Osteocyte (in vitro differentiated cells): ENCODE measurements around the gene CUL9. TPM values are rescaled to one million over a fixed set of nuclear protein-coding genes. Genes with fewer than 3 reads are reported as not detected.

Experiments used
- DNase-seq: peaks from one replicate; pipeline ENCODE4 v3.0.0; 2021; ENCODE audit warnings: mixed read lengths; ENCODE audit not compliant: unreplicated experiment; ENCODE audit errors: extremely low spot score
- H3K27ac Mint-ChIP-seq: one replicate; pipeline ENCODE4 v1.8.0; 2021; ENCODE audit warnings: mild to moderate bottlenecking, mixed read lengths; ENCODE audit not compliant: unreplicated experiment
- H3K27me3 Mint-ChIP-seq: one replicate; pipeline ENCODE4 v1.8.0; 2021; ENCODE audit warnings: mixed read lengths; ENCODE audit not compliant: unreplicated experiment
- H3K36me3 Mint-ChIP-seq: one replicate; pipeline ENCODE4 v1.8.0; 2021; ENCODE audit warnings: mixed read lengths; ENCODE audit not compliant: unreplicated experiment
- H3K4me1 Mint-ChIP-seq: one replicate; pipeline ENCODE4 v1.8.0; 2021; ENCODE audit warnings: mixed read lengths; ENCODE audit not compliant: unreplicated experiment
- H3K4me3 Mint-ChIP-seq: one replicate; pipeline ENCODE4 v1.8.0; 2021; ENCODE audit warnings: mild to moderate bottlenecking, moderate library complexity, mixed read lengths; ENCODE audit not compliant: unreplicated experiment
- H3K9me3 Mint-ChIP-seq: one replicate; pipeline ENCODE4 v1.8.0; 2021; ENCODE audit warnings: mixed read lengths; ENCODE audit not compliant: unreplicated experiment
- CTCF ChIP-seq: fragments of 200-600 bp; sonication (generic); IDR thresholded peaks from 2 replicates; pipeline ENCODE4 v1.5.0; 2021; ENCODE audit warnings: antibody characterized with exemption, mild to moderate bottlenecking, moderate library complexity
- total RNA-seq: library from RNA; stranded (reverse); gene quantifications from 2 replicates; pipeline ENCODE4 v1.2.1, GENCODE V29; 2021

Gene CUL9
- total RNA-seq, 1 donor from 2014 or later = 39.5 TPM

- TF ChIP-seq CTCF = no peak
- no peaks in the 10 kb centered on the region for H3K9me3 Mint-ChIP-seq
- H3K4me3 Mint-ChIP-seq = no peak overlapping the region
- H3K27ac Mint-ChIP-seq = no peak overlapping the region
- H3K36me3 Mint-ChIP-seq = peaks cover 5% of the 10 kb centered on the region
- H3K27me3 Mint-ChIP-seq = no peaks in the 10 kb centered on the region
- DNase-seq = no peak
- peaks cover 11% of the 10 kb centered on the region for H3K4me1 Mint-ChIP-seq
Observed at GRCh38 chr6:43147691-43148477, 34.1 kb upstream of the CUL9 start.

DNA sequence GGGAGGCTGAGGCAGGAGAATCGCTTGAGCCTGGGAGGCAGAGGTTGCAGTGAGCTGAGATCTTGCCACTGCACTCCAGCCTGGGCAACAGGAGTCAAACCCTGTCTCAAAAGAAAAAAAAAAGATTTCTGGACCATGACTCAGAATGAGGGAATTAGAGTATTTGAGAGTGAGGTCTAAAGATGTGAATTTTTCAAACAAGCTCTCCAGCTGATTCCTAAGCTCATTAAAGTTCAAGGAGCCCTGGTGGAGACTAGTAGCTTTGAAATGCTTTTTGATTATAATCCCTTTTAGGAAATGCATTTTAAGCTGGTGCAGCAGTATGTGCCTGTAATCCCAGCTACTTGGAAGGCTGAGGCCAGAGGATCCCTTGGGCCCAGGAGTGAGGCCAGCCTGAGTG is 32.7 kb upstream of the CUL9 start:
- Mint-ChIP-seq H3K4me1 (no peaks in the 10 kb centered on the region), H3K36me3 (peaks cover 5% of the 10 kb centered on the region), H3K9me3 (no peaks in the 10 kb centered on the region), H3K27me3 (no peaks in the 10 kb centered on the region), H3K27ac (no peak overlapping the region), H3K4me3 (no peak overlapping the region)
- TF ChIP-seq CTCF = no peak
- no peak for DNase-seq

GRCh38 chr6:43150051-43150751 is 31.8 kb upstream of the CUL9 start:
- Mint-ChIP-seq H3K27me3 (no peaks in the 10 kb centered on the region), H3K27ac (no peak overlapping the region), H3K9me3 (no peaks in the 10 kb centered on the region), H3K4me3 (no peak overlapping the region), H3K36me3 (peaks cover 3% of the 10 kb centered on the region), H3K4me1 (no peaks in the 10 kb centered on the region)
- TF ChIP-seq CTCF = no peak
- DNase-seq = no peak

DNA sequence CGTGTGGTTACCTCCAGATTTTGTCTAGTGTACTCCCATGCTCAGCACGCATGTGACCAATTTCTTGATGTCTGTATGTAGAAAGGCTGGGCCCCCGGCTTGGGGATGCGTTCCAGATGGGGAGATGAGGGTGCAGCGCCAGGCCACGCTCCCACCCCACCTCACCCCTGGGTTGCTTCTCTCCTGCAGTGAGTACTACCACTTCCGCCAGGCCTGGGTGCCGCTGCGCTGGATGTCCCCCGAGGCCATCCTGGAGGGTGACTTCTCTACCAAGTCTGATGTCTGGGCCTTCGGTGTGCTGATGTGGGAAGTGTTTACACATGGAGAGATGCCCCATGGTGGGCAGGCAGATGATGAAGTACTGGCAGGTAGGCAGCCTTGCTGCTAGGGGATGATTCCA is 22.4 kb upstream of the CUL9 start:
- H3K4me3 Mint-ChIP-seq = no peak overlapping the region
- H3K36me3 Mint-ChIP-seq = peaks cover 11% of the 10 kb centered on the region
- H3K27ac Mint-ChIP-seq = no peak overlapping the region
- no peak for TF ChIP-seq CTCF
- no peak for DNase-seq
- no peaks in the 10 kb centered on the region for H3K4me1 Mint-ChIP-seq
- no peaks in the 10 kb centered on the region for H3K27me3 Mint-ChIP-seq
- H3K9me3 Mint-ChIP-seq = no peaks in the 10 kb centered on the region

DNA sequence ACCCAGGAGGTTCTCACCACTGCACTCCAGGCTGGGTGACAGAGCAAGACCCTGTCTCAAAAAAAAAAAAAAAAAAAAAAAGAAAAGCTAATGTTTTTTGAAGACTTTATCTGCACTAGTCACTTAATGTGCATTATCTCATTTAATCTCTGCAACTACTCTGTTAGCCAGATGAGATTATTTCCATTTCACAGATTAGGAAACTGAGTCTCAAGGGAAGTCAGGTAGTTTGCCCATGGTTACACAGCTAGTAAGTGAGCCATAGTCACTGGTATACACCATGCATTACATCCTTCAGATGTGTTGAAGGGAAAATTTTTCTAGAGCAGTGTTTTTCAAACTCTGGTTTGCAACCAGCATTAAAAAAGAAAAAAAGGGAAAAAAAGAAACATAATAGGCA is 18.1 kb upstream of the CUL9 start:
- TF ChIP-seq CTCF = no peak

More for the DNA sequence above, 18.1 kb upstream of the CUL9 start:
- H3K9me3 Mint-ChIP-seq = no peaks in the 10 kb centered on the region
- H3K4me3 Mint-ChIP-seq = no peak overlapping the region
- H3K27ac Mint-ChIP-seq = no peak overlapping the region
- no peak for DNase-seq
- peaks cover 10% of the 10 kb centered on the region for H3K36me3 Mint-ChIP-seq
- H3K4me1 Mint-ChIP-seq = no peaks in the 10 kb centered on the region
- H3K27me3 Mint-ChIP-seq = no peaks in the 10 kb centered on the region
